Ishikawa (cell line): ENCODE results near the gene GALNT9.

Source experiments
- CEBPB ChIP-seq: IDR thresholded peaks from 2 replicates; pipeline ENCODE4 v1.6.1; 2012
- CREB1 ChIP-seq: IDR thresholded peaks from 2 replicates; pipeline ENCODE4 v1.6.1; 2012; ENCODE audit warnings: low read depth
- EGR1 ChIP-seq: IDR thresholded peaks from 2 replicates; pipeline ENCODE4 v1.6.1; 2012
- EP300 ChIP-seq: IDR thresholded peaks from 2 replicates; pipeline ENCODE4 v1.6.1; 2012; ENCODE audit warnings: borderline replicate concordance
- FOXM1 ChIP-seq: IDR thresholded peaks from 2 replicates; pipeline ENCODE4 v1.6.1; 2012; ENCODE audit warnings: low read depth, borderline replicate concordance
- NFIC ChIP-seq: IDR thresholded peaks from 2 replicates; pipeline ENCODE4 v1.6.1; 2012
- RAD21 ChIP-seq: IDR thresholded peaks from 2 replicates; pipeline ENCODE4 v1.6.1; 2012; ENCODE audit warnings: low read depth
- TAF1 ChIP-seq: IDR thresholded peaks from 2 replicates; pipeline ENCODE4 v1.6.1; 2012; ENCODE audit warnings: low read depth, mild to moderate bottlenecking
- TCF12 ChIP-seq: IDR thresholded peaks from 2 replicates; pipeline ENCODE4 v1.6.1; 2012; ENCODE audit warnings: low read depth
- TEAD4 ChIP-seq: IDR thresholded peaks from 2 replicates; pipeline ENCODE4 v1.6.1; 2012
- YY1 ChIP-seq: IDR thresholded peaks from 2 replicates; pipeline ENCODE4 v1.6.1; 2012; ENCODE audit warnings: low read depth
- ZBTB7A ChIP-seq: IDR thresholded peaks from 2 replicates; pipeline ENCODE4 v1.6.1; 2012; ENCODE audit warnings: low read depth
- TF ChIP-seq, protein P1 (sequence below): IDR thresholded peaks from 2 replicates; pipeline ENCODE4 v1.6.1; 2012; ENCODE audit warnings: low read depth, mild to moderate bottlenecking
- TF ChIP-seq, protein P2 (sequence below): IDR thresholded peaks from 2 replicates; pipeline ENCODE4 v1.6.1; 2012
- TF ChIP-seq, protein P3 (sequence below): IDR thresholded peaks from 2 replicates; pipeline ENCODE4 v1.6.1; 2012

The GALNT9 gene

DNA sequence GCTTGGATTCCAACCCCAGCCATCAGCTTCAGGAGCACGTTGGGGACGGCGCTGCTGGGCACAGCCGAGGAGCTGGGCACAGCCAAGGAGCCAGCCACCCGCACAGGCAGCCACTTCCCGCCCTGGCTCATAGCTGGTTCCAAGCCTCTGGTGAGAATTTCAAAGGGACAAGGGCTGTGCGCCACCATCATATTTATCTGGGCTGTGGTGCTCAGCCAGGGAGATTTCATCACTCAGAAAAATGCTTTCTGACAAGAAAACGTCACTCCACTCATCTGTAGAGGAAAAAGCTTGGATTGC lies 66.4 kb downstream of the GALNT9 start:
- no peak for TF ChIP-seq CREB1
- TF ChIP-seq YY1: no peak
- TF ChIP-seq EP300: no peak
- no peak for TF ChIP-seq CEBPB
- TF ChIP-seq, protein P1, sequence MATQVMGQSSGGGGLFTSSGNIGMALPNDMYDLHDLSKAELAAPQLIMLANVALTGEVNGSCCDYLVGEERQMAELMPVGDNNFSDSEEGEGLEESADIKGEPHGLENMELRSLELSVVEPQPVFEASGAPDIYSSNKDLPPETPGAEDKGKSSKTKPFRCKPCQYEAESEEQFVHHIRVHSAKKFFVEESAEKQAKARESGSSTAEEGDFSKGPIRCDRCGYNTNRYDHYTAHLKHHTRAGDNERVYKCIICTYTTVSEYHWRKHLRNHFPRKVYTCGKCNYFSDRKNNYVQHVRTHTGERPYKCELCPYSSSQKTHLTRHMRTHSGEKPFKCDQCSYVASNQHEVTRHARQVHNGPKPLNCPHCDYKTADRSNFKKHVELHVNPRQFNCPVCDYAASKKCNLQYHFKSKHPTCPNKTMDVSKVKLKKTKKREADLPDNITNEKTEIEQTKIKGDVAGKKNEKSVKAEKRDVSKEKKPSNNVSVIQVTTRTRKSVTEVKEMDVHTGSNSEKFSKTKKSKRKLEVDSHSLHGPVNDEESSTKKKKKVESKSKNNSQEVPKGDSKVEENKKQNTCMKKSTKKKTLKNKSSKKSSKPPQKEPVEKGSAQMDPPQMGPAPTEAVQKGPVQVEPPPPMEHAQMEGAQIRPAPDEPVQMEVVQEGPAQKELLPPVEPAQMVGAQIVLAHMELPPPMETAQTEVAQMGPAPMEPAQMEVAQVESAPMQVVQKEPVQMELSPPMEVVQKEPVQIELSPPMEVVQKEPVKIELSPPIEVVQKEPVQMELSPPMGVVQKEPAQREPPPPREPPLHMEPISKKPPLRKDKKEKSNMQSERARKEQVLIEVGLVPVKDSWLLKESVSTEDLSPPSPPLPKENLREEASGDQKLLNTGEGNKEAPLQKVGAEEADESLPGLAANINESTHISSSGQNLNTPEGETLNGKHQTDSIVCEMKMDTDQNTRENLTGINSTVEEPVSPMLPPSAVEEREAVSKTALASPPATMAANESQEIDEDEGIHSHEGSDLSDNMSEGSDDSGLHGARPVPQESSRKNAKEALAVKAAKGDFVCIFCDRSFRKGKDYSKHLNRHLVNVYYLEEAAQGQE: no peak
- TF ChIP-seq TEAD4: no peak
- no peak for TF ChIP-seq TAF1
- TF ChIP-seq, protein P2, sequence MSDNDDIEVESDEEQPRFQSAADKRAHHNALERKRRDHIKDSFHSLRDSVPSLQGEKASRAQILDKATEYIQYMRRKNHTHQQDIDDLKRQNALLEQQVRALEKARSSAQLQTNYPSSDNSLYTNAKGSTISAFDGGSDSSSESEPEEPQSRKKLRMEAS: no peak
- TF ChIP-seq, protein P3, sequence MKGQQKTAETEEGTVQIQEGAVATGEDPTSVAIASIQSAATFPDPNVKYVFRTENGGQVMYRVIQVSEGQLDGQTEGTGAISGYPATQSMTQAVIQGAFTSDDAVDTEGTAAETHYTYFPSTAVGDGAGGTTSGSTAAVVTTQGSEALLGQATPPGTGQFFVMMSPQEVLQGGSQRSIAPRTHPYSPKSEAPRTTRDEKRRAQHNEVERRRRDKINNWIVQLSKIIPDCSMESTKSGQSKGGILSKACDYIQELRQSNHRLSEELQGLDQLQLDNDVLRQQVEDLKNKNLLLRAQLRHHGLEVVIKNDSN: no peak
- no peak for TF ChIP-seq EGR1
- TF ChIP-seq NFIC: no peak

DNA sequence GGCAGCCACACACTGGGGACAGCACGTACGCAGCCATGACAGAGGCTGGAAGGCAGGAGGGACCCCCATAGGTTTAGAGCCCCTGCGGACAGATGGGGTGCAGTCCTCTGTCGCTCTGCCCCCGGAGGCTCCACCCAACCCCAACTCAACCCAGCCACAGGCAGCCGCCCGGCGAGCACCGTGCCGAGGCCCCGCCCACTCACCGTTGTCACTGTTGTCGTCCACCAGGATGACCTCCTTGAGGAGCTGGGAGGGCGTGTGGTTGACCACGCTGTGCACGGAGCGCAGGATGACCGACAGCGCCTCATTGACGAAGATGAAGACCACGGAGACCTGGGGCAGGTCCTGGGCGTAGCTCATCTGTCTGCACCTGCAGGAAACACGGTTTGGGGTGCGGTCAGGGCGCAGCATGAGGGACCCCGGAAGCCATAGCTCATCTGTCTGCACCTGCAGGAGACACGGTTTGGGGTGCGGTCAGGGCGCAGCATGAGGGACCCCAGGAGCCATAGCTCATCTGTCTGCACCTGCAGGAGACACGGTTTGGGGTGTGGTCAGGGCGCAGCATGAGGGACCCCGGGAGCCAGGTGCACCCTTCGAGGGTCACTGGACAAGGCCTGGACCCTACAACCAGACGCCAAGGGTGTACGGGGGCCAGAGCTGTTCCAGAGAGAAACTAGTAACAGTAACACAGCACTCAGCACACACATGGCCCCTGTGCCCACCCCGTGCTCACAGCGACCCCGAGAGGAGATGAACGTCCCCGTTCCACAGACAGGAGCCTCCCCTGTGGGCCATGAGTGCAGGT lies 66.9 kb downstream of the GALNT9 start:
- TF ChIP-seq, protein P3: no peak
- TF ChIP-seq, protein P1: no peak
- no peak for TF ChIP-seq TEAD4
- no peak for TF ChIP-seq CEBPB
- TF ChIP-seq TAF1: no peak
- TF ChIP-seq EGR1: no peak
- no peak for TF ChIP-seq FOXM1
- TF ChIP-seq EP300: no peak
- no peak for TF ChIP-seq CREB1
- no peak for TF ChIP-seq NFIC
- no peak for TF ChIP-seq ZBTB7A
- TF ChIP-seq TCF12: no peak
- TF ChIP-seq, protein P2: no peak
- TF ChIP-seq RAD21: no peak
- TF ChIP-seq YY1: no peak

DNA sequence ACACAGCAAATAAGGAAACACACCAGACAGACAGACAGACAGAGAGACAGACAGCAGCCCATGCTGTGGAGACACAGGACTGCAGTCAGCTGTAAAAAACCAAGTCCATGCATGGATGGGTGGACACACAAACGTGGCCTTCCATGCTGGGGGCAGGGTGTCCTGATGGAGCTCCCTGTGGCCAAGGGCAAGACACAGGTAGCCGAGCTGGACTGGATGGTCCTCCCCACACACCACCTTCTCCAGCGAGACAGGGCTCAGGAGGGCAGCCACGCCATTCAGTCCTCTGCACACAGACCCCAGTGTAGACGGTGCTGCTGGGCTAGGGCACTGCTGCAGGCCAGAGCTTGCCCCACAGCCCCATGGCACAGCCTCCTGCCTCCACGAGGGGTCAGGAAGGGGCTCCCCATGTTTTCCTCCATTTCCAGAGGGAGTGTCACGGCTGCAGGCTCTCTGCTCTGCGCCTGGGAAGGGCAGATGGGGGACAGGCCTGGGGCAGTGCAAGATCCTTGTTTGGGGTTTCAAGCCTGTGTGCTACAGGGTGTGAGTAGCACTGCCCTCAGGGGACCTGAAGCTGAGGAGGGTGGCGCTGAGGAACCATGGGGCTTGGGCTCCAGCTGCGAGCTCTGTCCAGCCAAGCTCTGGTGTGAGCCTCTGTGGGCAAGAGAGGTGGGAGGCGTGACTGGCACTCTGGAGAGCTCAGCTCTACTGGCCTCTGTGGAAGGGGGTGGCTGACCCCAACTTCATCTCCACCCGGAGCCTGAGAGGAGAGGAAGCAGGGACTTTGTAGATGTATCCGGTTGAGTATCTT lies 67.9 kb downstream of the GALNT9 start:
- TF ChIP-seq EP300: no peak
- TF ChIP-seq, protein P1: 0 out of 2 replicates have a peak, but pooled peaks have one; percentile 15

DNA sequence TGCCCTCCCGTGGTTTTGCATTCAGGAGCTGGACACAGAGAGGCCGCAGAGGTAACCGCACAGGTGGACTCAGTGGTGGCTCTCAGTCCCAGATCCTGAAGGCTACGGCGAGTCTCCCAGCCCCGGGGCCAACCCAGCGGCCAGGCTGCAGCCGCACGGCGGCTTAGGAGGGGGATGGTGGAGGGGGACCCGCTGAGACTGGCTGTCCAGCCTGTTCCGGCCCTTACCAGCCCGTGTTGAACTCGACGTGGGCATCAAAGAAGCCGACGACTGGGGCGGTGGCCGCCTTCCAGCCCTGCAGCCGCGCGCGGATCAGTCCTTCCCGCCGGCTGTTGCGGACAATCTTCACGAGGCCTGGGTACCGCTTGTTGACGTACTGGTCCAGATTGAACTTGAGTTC lies 68.7 kb downstream of the GALNT9 start:
- no peak for TF ChIP-seq TAF1
- no peak for TF ChIP-seq EGR1
- no peak for TF ChIP-seq EP300
- no peak for TF ChIP-seq YY1
- TF ChIP-seq CEBPB: no peak
- TF ChIP-seq RAD21: no peak
- TF ChIP-seq, protein P3: no peak
- no peak for TF ChIP-seq TEAD4
- no peak for TF ChIP-seq ZBTB7A
- no peak for TF ChIP-seq TCF12
- TF ChIP-seq, protein P1: no peak
- no peak for TF ChIP-seq FOXM1
- TF ChIP-seq NFIC: no peak
- TF ChIP-seq, protein P2: no peak
- no peak for TF ChIP-seq CREB1
